AG08396 (cell line): Measurements from ENCODE around the gene GALNT6.

ENCODE experiments used
- DNase-seq: peaks from one replicate; pipeline ENCODE4 v3.0.0; 2012; ENCODE audit warnings: low spot score, mixed read lengths

Gene GALNT6

GRCh38 chr12:51381226-51382079, 9.8 kb downstream of the GALNT6 start:
- no peak for DNase-seq

- no peak for DNase-seq
Measured at GRCh38 chr12:51379571-51379970, 11.6 kb downstream of the GALNT6 start.

GRCh38 chr12:51378749-51379148, 12.5 kb downstream of the GALNT6 start:
- no peak for DNase-seq

- DNase-seq = no peak
Measured at GRCh38 chr12:51377099-51377984, 13.9 kb downstream of the GALNT6 start.

- no peak for DNase-seq
Measured at GRCh38 chr12:51374856-51375255, 16.4 kb downstream of the GALNT6 start.

GRCh38 chr12:51374361-51374760, 16.8 kb downstream of the GALNT6 start:
- DNase-seq = no peak

- DNase-seq = no peak
Measured at GRCh38 chr12:51373187-51373586, 18.0 kb downstream of the GALNT6 start.

- DNase-seq = no peak
Measured at GRCh38 chr12:51372021-51372420, 19.2 kb downstream of the GALNT6 start.

GRCh38 chr12:51371295-51371953, 19.8 kb downstream of the GALNT6 start:
- DNase-seq = peak; percentile 96

GRCh38 chr12:51370667-51371066, 20.5 kb downstream of the GALNT6 start:
- no peak for DNase-seq

- DNase-seq = no peak
Measured at GRCh38 chr12:51369581-51369980, 21.6 kb downstream of the GALNT6 start.

- no peak for DNase-seq
Measured at GRCh38 chr12:51368640-51369517, 22.3 kb downstream of the GALNT6 start.

GRCh38 chr12:51365276-51365675, 25.9 kb downstream of the GALNT6 start:
- no peak for DNase-seq

GRCh38 chr12:51364001-51364400, 27.2 kb downstream of the GALNT6 start:
- no peak for DNase-seq

GRCh38 chr12:51362747-51363342, 28.4 kb downstream of the GALNT6 start:
- no peak for DNase-seq

GRCh38 chr12:51362307-51362706, 28.9 kb downstream of the GALNT6 start:
- no peak for DNase-seq

GRCh38 chr12:51361161-51362016, 29.8 kb downstream of the GALNT6 start:
- DNase-seq = no peak

GRCh38 chr12:51360315-51360714, 30.9 kb downstream of the GALNT6 start:
- no peak for DNase-seq

GRCh38 chr12:51359851-51360250, 31.4 kb downstream of the GALNT6 start:
- no peak for DNase-seq

GRCh38 chr12:51358496-51358895, 32.7 kb downstream of the GALNT6 start:
- DNase-seq = no peak
